Thymus (tissue), 11 donors: ENCODE results near the gene TRMU. TPM values are rescaled to one million over a fixed set of nuclear protein-coding genes. Genes with fewer than 3 reads are reported as not detected.

Source experiments
- DNase-seq, 9 donors: peaks; one replicate each; pipeline ENCODE4 v3.0.0-alpha.2; 2013; ENCODE audit warnings: low spot score in 9 of 9, low read depth in 6 of 9, missing footprints in 1 of 9
- H3K27ac ChIP-seq, 2 donors: one replicate each; pipeline ENCODE4 v1.5.1; 2013; ENCODE audit warnings: control low read depth in 1 of 2, low read depth in 1 of 2, low read length in 1 of 2, mild to moderate bottlenecking in 1 of 2, moderate library complexity in 1 of 2
- H3K27me3 ChIP-seq, 2 donors: one replicate each; pipeline ENCODE4 v1.5.1; 2013; ENCODE audit warnings: low read length in 1 of 2; ENCODE audit not compliant: control insufficient read depth in 2 of 2, insufficient read depth in 1 of 2
- H3K36me3 ChIP-seq, 2 donors: one replicate each; pipeline ENCODE4 v1.5.1; 2013; ENCODE audit warnings: low read length in 1 of 2, mild to moderate bottlenecking in 1 of 2, moderate library complexity in 1 of 2; ENCODE audit not compliant: control insufficient read depth in 2 of 2, insufficient read depth in 2 of 2
- H3K4me1 ChIP-seq, 2 donors: one replicate each; pipeline ENCODE4 v1.5.1; 2013; ENCODE audit warnings: low read length in 2 of 2; ENCODE audit not compliant: control insufficient read depth in 2 of 2, insufficient read depth in 2 of 2
- H3K4me3 ChIP-seq, 2 donors: one replicate each; pipeline ENCODE4 v1.5.1; 2013; ENCODE audit warnings: low read length in 2 of 2, control low read depth in 1 of 2, mild to moderate bottlenecking in 1 of 2
- H3K9me3 ChIP-seq, 2 donors: one replicate each; pipeline ENCODE4 v1.5.1; 2013; ENCODE audit warnings: low read length in 1 of 2, mild to moderate bottlenecking in 1 of 2; ENCODE audit not compliant: control insufficient read depth in 2 of 2, insufficient read depth in 1 of 2
- WGBS: extraction: QIAGEN DNeasy Blood & Tissue Kit; methylation state at CpG from one replicate; pipeline ENCODE4 v1.1.7; 2013; 5-methylcytosine and 5-hydroxymethylcytosine counted together
- polyA plus RNA-seq: library from polyadenylated mRNA; stranded (reverse); fragments of 200-250 nt; gene quantifications from one replicate; pipeline ENCODE4 v1.2.3, GENCODE V29; 2013
- total RNA-seq: library from RNA; stranded (reverse); fragments of 120-200 nt; gene quantifications from one replicate; pipeline ENCODE4 v1.2.4, GENCODE V29; 2013
- donor health status: healthy.

TRMU gene
- total and polyA plus RNA-seq, 2 donors = 27.4 to 28.7 TPM

- H3K9me3 ChIP-seq = peaks cover 5 to 26% of the 10 kb centered on the region in 2 donors
- H3K27me3 ChIP-seq = peaks cover 8 to 52% of the 10 kb centered on the region in 2 donors
- 3% methylated on average over 31 of the region's 31 CpGs for WGBS
- no peak overlapping the region for H3K4me3 ChIP-seq
- H3K36me3 ChIP-seq = no peaks in the 10 kb centered on the region
- peak overlapping the region in 1 of 2 donors; percentile 53 for H3K27ac ChIP-seq
- peaks cover 0 to 14% of the 10 kb centered on the region in 2 donors for H3K4me1 ChIP-seq
- DNase-seq = peak in 1 of 9 donors; percentile 35
Observed at GRCh38 chr22:46373921-46374662, 38.6 kb downstream of the TRMU start.

- no peak overlapping the region for H3K27ac ChIP-seq
- 77% methylated on average over 38 of the region's 38 CpGs for WGBS
- peaks cover 0 to 16% of the 10 kb centered on the region in 2 donors for H3K4me1 ChIP-seq
- no peaks in the 10 kb centered on the region for H3K36me3 ChIP-seq
- no peak overlapping the region for H3K4me3 ChIP-seq
- peaks cover 5 to 26% of the 10 kb centered on the region in 2 donors for H3K9me3 ChIP-seq
- no peak for DNase-seq
- H3K27me3 ChIP-seq = peaks cover 8 to 53% of the 10 kb centered on the region in 2 donors
Observed at GRCh38 chr22:46374663-46375474, 39.4 kb downstream of the TRMU start.

GRCh38 chr22:46376111-46376510 lies 40.6 kb downstream of the TRMU start:
- H3K36me3 ChIP-seq = no peaks in the 10 kb centered on the region
- DNase-seq = no peak
- H3K9me3 ChIP-seq = peaks cover 5 to 26% of the 10 kb centered on the region in 2 donors
- 95% methylated on average over 3 of the region's 3 CpGs for WGBS
- H3K27ac ChIP-seq = no peak overlapping the region
- H3K4me1 ChIP-seq = peaks cover 0 to 16% of the 10 kb centered on the region in 2 donors
- peaks cover 8 to 50% of the 10 kb centered on the region in 2 donors for H3K27me3 ChIP-seq
- H3K4me3 ChIP-seq = no peak overlapping the region

GRCh38 chr22:46376908-46377524 lies 41.5 kb downstream of the TRMU start:
- no peak for DNase-seq
- no peaks in the 10 kb centered on the region for H3K36me3 ChIP-seq
- 96% methylated on average over 19 of the region's 19 CpGs for WGBS

GRCh38 chr22:46377525-46378425 lies 42.3 kb downstream of the TRMU start:
- Histone ChIP-seq H3K9me3 (peaks cover 5 to 26% of the 10 kb centered on the region in 2 donors), H3K27ac (no peak overlapping the region), H3K27me3 (peaks cover 8 to 48% of the 10 kb centered on the region in 2 donors), H3K4me3 (no peak overlapping the region), H3K36me3 (no peaks in the 10 kb centered on the region), H3K4me1 (peaks cover 0 to 16% of the 10 kb centered on the region in 2 donors)
- 95% methylated on average over 27 of the region's 27 CpGs for WGBS
- no peak for DNase-seq

More at GRCh38 chr22:46376908-46377524, 41.5 kb downstream of the TRMU start:
- Histone ChIP-seq H3K4me1 (peaks cover 0 to 16% of the 10 kb centered on the region in 2 donors), H3K27ac (no peak overlapping the region), H3K27me3 (peaks cover 8 to 51% of the 10 kb centered on the region in 2 donors), H3K9me3 (peaks cover 5 to 26% of the 10 kb centered on the region in 2 donors), H3K4me3 (no peak overlapping the region)

GRCh38 chr22:46378426-46379065 lies 43.0 kb downstream of the TRMU start:
- Histone ChIP-seq H3K4me1 (peaks cover 0 to 15% of the 10 kb centered on the region in 2 donors), H3K27ac (peak overlapping the region in 1 of 2 donors; percentile 38)

GRCh38 chr22:46379066-46379930 lies 43.8 kb downstream of the TRMU start:
- DNase-seq = no peak
- WGBS = 94% methylated on average over 29 of the region's 29 CpGs
- Histone ChIP-seq H3K36me3 (no peaks in the 10 kb centered on the region), H3K4me3 (no peak overlapping the region), H3K27me3 (peaks cover 2 to 36% of the 10 kb centered on the region in 2 donors), H3K9me3 (peaks cover 5 to 26% of the 10 kb centered on the region in 2 donors), H3K27ac (no peak overlapping the region), H3K4me1 (peaks cover 0 to 8% of the 10 kb centered on the region in 2 donors)

More at GRCh38 chr22:46378426-46379065, 43.0 kb downstream of the TRMU start:
- Histone ChIP-seq H3K4me3 (no peak overlapping the region), H3K27me3 (peaks cover 5 to 44% of the 10 kb centered on the region in 2 donors), H3K9me3 (peaks cover 5 to 26% of the 10 kb centered on the region in 2 donors), H3K36me3 (no peaks in the 10 kb centered on the region)
- DNase-seq = no peak
- WGBS = 93% methylated on average over 22 of the region's 22 CpGs
